ENCODE measurements around the gene RABEP2.
"Not testable (repeated sequence)": the region's sequence is repeated elsewhere in the genome, so short reads cannot be mapped to it uniquely, and the experiment has no call there.

The RABEP2 gene

GRCh38 chr16:28904363-28904762 is 20.7 kb downstream of the RABEP2 start:
- H3K36me3 Mint-ChIP-seq (ENCODE audit: low read depth), result no peaks in the 10 kb centered on the region
- no peak overlapping the region for H3K4me3 Mint-ChIP-seq
- H3K27me3 Mint-ChIP-seq (ENCODE audit: low read depth), result no peaks in the 10 kb centered on the region
- H3K4me1 Mint-ChIP-seq (ENCODE audit: low read depth), result no peaks in the 10 kb centered on the region
- no peak overlapping the region for H3K27ac Mint-ChIP-seq
- H3K9me3 Mint-ChIP-seq, result no peaks in the 10 kb centered on the region
- DNase-seq (ENCODE audit: low spot score), result no peak

GRCh38 chr16:28903344-28904042 is 21.5 kb downstream of the RABEP2 start:
- H3K4me3 Mint-ChIP-seq, result no peak overlapping the region
- H3K9me3 Mint-ChIP-seq, result no peaks in the 10 kb centered on the region
- no peaks in the 10 kb centered on the region for H3K4me1 Mint-ChIP-seq (ENCODE audit: low read depth)
- no peak overlapping the region for H3K27ac Mint-ChIP-seq
- DNase-seq (ENCODE audit: low spot score), result no peak
- H3K27me3 Mint-ChIP-seq (ENCODE audit: low read depth), result no peaks in the 10 kb centered on the region
- no peaks in the 10 kb centered on the region for H3K36me3 Mint-ChIP-seq (ENCODE audit: low read depth)

GRCh38 chr16:28902909-28903308 is 22.1 kb downstream of the RABEP2 start:
- no peaks in the 10 kb centered on the region for H3K4me1 Mint-ChIP-seq (ENCODE audit: low read depth)

GRCh38 chr16:28901862-28902261 is 23.2 kb downstream of the RABEP2 start:
- Mint-ChIP-seq H3K4me1 (ENCODE audit: low read depth) (no peaks in the 10 kb centered on the region), H3K27me3 (ENCODE audit: low read depth) (no peaks in the 10 kb centered on the region), H3K4me3 (no peak overlapping the region), H3K9me3 (no peaks in the 10 kb centered on the region), H3K36me3 (ENCODE audit: low read depth) (no peaks in the 10 kb centered on the region), H3K27ac (no peak overlapping the region)
- DNase-seq (ENCODE audit: low spot score), result no peak

More at GRCh38 chr16:28902909-28903308, 22.1 kb downstream of the RABEP2 start:
- Mint-ChIP-seq H3K4me3 (no peak overlapping the region), H3K36me3 (ENCODE audit: low read depth) (no peaks in the 10 kb centered on the region), H3K27me3 (ENCODE audit: low read depth) (no peaks in the 10 kb centered on the region), H3K27ac (no peak overlapping the region), H3K9me3 (no peaks in the 10 kb centered on the region)
- DNase-seq (ENCODE audit: low spot score), result no peak

- H3K4me1 Mint-ChIP-seq (ENCODE audit: low read depth), result no peaks in the 10 kb centered on the region
- H3K36me3 Mint-ChIP-seq (ENCODE audit: low read depth), result no peaks in the 10 kb centered on the region
- DNase-seq (ENCODE audit: low spot score), result no peak
- no peaks in the 10 kb centered on the region for H3K9me3 Mint-ChIP-seq
- no peaks in the 10 kb centered on the region for H3K27me3 Mint-ChIP-seq (ENCODE audit: low read depth)
- H3K27ac Mint-ChIP-seq, result no peak overlapping the region
- H3K4me3 Mint-ChIP-seq, result no peak overlapping the region
These were observed 24.4 kb downstream of the RABEP2 start for GRCh38 chr16:28900601-28901000.

- no peaks in the 10 kb centered on the region for H3K9me3 Mint-ChIP-seq
- DNase-seq (ENCODE audit: low spot score), result no peak
- no peaks in the 10 kb centered on the region for H3K4me1 Mint-ChIP-seq (ENCODE audit: low read depth)
- no peaks in the 10 kb centered on the region for H3K36me3 Mint-ChIP-seq (ENCODE audit: low read depth)
- no peak overlapping the region for H3K4me3 Mint-ChIP-seq
- H3K27ac Mint-ChIP-seq, result no peak overlapping the region
- H3K27me3 Mint-ChIP-seq (ENCODE audit: low read depth), result no peaks in the 10 kb centered on the region
These were observed 25.0 kb downstream of the RABEP2 start for GRCh38 chr16:28899882-28900590.

- Mint-ChIP-seq H3K4me3 (no peak overlapping the region), H3K9me3 (no peaks in the 10 kb centered on the region), H3K36me3 (ENCODE audit: low read depth) (no peaks in the 10 kb centered on the region), H3K4me1 (ENCODE audit: low read depth) (no peaks in the 10 kb centered on the region), H3K27me3 (ENCODE audit: low read depth) (no peaks in the 10 kb centered on the region), H3K27ac (no peak overlapping the region)
- DNase-seq (ENCODE audit: low spot score), result no peak
These were observed 26.1 kb downstream of the RABEP2 start for GRCh38 chr16:28898942-28899341.

GRCh38 chr16:28898266-28898665 is 26.8 kb downstream of the RABEP2 start:
- no peaks in the 10 kb centered on the region for H3K4me1 Mint-ChIP-seq (ENCODE audit: low read depth)
- H3K36me3 Mint-ChIP-seq (ENCODE audit: low read depth), result no peaks in the 10 kb centered on the region
- H3K4me3 Mint-ChIP-seq, result no peak overlapping the region
- H3K27ac Mint-ChIP-seq, result no peak overlapping the region
- DNase-seq (ENCODE audit: low spot score), result no peak
- H3K9me3 Mint-ChIP-seq, result no peaks in the 10 kb centered on the region
- H3K27me3 Mint-ChIP-seq (ENCODE audit: low read depth), result no peaks in the 10 kb centered on the region

- Mint-ChIP-seq H3K27ac (no peak overlapping the region), H3K9me3 (no peaks in the 10 kb centered on the region), H3K36me3 (ENCODE audit: low read depth) (no peaks in the 10 kb centered on the region), H3K4me3 (no peak overlapping the region), H3K27me3 (ENCODE audit: low read depth) (no peaks in the 10 kb centered on the region), H3K4me1 (ENCODE audit: low read depth) (no peaks in the 10 kb centered on the region)
- no peak for DNase-seq (ENCODE audit: low spot score)
These were observed 27.2 kb downstream of the RABEP2 start for GRCh38 chr16:28897826-28898225.

- Mint-ChIP-seq H3K27ac (no peak overlapping the region), H3K4me1 (ENCODE audit: low read depth) (no peaks in the 10 kb centered on the region)
These were observed 29.4 kb downstream of the RABEP2 start for GRCh38 chr16:28895609-28896008.

GRCh38 chr16:28893291-28893690 is 31.7 kb downstream of the RABEP2 start:
- no peak overlapping the region for H3K27ac Mint-ChIP-seq

More at GRCh38 chr16:28895609-28896008, 29.4 kb downstream of the RABEP2 start:
- no peaks in the 10 kb centered on the region for H3K9me3 Mint-ChIP-seq
- DNase-seq (ENCODE audit: low spot score), result no peak
- H3K4me3 Mint-ChIP-seq, result no peak overlapping the region
- no peaks in the 10 kb centered on the region for H3K27me3 Mint-ChIP-seq (ENCODE audit: low read depth)
- H3K36me3 Mint-ChIP-seq (ENCODE audit: low read depth), result no peaks in the 10 kb centered on the region

GRCh38 chr16:28891964-28892890 is 32.8 kb downstream of the RABEP2 start:
- no peaks in the 10 kb centered on the region for H3K9me3 Mint-ChIP-seq
- no peaks in the 10 kb centered on the region for H3K4me1 Mint-ChIP-seq (ENCODE audit: low read depth)
- H3K27me3 Mint-ChIP-seq (ENCODE audit: low read depth), result no peaks in the 10 kb centered on the region
- no peak overlapping the region for H3K27ac Mint-ChIP-seq
- DNase-seq (ENCODE audit: low spot score), result no peak
- H3K4me3 Mint-ChIP-seq, result no peak overlapping the region
- no peaks in the 10 kb centered on the region for H3K36me3 Mint-ChIP-seq (ENCODE audit: low read depth)

More at GRCh38 chr16:28893291-28893690, 31.7 kb downstream of the RABEP2 start:
- DNase-seq (ENCODE audit: low spot score), result no peak
- no peaks in the 10 kb centered on the region for H3K36me3 Mint-ChIP-seq (ENCODE audit: low read depth)
- no peaks in the 10 kb centered on the region for H3K9me3 Mint-ChIP-seq
- H3K27me3 Mint-ChIP-seq (ENCODE audit: low read depth), result no peaks in the 10 kb centered on the region
- no peak overlapping the region for H3K4me3 Mint-ChIP-seq
- H3K4me1 Mint-ChIP-seq (ENCODE audit: low read depth), result no peaks in the 10 kb centered on the region

- H3K4me3 Mint-ChIP-seq; DNase-seq (ENCODE audit: low spot score); H3K36me3 Mint-ChIP-seq (ENCODE audit: low read depth): not testable (repeated sequence)
These were observed 34.7 kb downstream of the RABEP2 start for GRCh38 chr16:28890355-28890754.

GRCh38 chr16:28886945-28887344 is 38.1 kb downstream of the RABEP2 start:
- H3K27ac Mint-ChIP-seq, result no peak overlapping the region
- no peak for DNase-seq (ENCODE audit: low spot score)
- H3K4me3 Mint-ChIP-seq, result no peak overlapping the region
- H3K36me3 Mint-ChIP-seq (ENCODE audit: low read depth), result no peaks in the 10 kb centered on the region
- no peaks in the 10 kb centered on the region for H3K4me1 Mint-ChIP-seq (ENCODE audit: low read depth)
- H3K27me3 Mint-ChIP-seq (ENCODE audit: low read depth), result no peaks in the 10 kb centered on the region
- H3K9me3 Mint-ChIP-seq, result no peaks in the 10 kb centered on the region

More at GRCh38 chr16:28890355-28890754, 34.7 kb downstream of the RABEP2 start:
- H3K27ac Mint-ChIP-seq; H3K4me1 Mint-ChIP-seq (ENCODE audit: low read depth); H3K27me3 Mint-ChIP-seq (ENCODE audit: low read depth); H3K9me3 Mint-ChIP-seq: not testable (repeated sequence)
